CD1c-positive myeloid dendritic cell (primary cell): ENCODE data around the gene CCDC50.

Experiments
- DNase-seq: peaks from one replicate; pipeline ENCODE4 v3.0.0-alpha.2; 2016; ENCODE audit errors: extremely low spot score

CCDC50 gene

GRCh38 chr3:191348098-191348497 is 18.9 kb downstream of the CCDC50 start:
- DNase-seq: no peak

GRCh38 chr3:191350396-191351090 is 21.3 kb downstream of the CCDC50 start:
- DNase-seq: no peak

DNA sequence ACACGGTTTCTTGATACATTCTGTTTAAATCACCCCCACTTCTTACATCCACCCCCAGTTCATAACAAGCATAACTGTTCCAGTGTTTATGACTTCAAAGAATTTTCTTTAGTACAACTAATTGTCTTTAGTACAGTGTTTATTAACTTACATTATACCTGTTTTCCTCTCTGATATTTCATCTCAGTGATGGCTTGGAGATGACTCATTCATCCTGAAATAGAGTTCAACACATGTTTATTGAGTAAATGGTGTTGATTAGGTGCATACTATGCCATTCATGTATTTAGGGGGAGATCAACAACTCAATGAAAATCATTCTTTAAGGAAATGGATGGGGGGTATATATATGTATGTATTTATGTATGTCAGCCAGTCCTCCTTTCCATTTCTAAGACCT is 22.8 kb downstream of the CCDC50 start:
- DNase-seq: no peak

DNA sequence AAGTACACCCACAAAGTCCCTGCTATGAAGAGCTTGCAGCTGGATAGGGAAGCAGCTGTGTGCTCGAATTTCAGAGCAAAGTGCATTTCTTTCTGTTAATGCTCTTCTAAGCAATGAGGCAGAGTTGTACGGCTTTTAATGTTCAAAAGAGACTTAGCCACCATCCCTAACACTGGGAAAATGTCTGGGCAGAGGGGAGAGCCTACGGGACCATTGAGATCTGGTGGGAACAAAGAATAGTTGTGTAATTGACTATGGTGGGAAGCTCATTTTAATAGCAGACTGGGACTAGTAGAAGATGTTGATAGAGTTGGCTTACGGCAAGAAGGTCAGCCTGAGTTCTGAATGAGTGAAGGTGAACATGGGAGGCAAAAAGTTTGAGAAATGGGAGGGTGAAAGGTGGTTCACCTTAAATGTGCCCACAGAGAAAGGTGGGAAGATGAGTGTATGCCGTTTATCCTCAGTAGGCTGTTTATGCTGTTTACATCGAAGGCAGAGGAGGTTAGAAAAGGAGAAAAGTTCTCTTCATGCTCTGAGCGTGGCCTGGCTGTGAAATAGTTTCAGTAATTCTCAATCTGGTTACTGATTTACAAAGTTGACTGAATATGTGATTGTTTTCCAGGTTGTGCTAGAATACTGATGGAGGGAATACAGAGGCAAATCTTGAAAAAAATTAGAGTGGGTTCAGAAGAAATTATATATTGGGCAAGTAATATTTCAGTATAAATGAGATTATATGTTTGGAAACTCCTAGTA is 24.0 kb downstream of the CCDC50 start:
- DNase-seq: no peak

DNA sequence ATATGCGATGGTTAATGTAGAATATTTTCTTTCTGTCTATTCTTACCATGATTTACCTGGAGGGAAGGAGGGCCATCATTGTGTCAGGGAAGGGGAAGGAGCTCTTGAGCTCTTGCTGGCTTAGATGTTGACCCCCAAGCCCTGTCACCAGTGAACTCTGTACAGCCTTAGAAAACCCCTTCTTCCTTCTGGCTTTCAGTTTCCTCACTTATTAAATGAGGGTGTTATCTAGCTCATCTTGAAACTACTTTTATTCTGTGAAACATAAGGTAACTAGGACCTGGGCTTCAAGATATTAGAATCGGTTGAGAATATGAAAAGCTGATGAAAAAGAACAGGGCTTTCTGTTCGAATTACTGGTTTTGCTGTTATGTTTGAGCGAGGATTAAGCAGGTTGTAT is 26.2 kb downstream of the CCDC50 start:
- no peak for DNase-seq

- DNase-seq: no peak
These were observed 27.6 kb downstream of the CCDC50 start for GRCh38 chr3:191356631-191357439.

GRCh38 chr3:191357909-191358308 is 28.7 kb downstream of the CCDC50 start:
- DNase-seq: no peak

- DNase-seq: no peak
These were observed 29.7 kb downstream of the CCDC50 start for GRCh38 chr3:191358929-191359328.

DNA sequence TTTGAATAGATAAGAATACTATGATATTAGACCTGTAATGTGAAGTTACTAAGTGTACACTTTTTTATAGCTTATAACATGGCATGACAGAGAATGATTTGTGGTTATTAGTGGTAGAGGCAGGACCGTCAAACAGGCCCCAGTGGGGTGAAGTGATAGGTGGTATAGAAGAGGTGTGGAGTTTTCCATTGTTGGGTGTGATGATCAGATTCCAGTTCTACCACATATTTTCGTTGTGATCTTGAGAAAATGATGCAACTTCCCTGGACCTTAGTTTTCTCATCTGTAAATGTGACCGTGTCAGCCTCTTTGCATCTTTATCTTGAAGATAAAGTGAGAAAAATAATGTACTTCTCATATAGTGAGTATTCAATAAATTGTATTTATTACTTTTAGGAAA is 31.4 kb downstream of the CCDC50 start:
- DNase-seq: no peak

DNA sequence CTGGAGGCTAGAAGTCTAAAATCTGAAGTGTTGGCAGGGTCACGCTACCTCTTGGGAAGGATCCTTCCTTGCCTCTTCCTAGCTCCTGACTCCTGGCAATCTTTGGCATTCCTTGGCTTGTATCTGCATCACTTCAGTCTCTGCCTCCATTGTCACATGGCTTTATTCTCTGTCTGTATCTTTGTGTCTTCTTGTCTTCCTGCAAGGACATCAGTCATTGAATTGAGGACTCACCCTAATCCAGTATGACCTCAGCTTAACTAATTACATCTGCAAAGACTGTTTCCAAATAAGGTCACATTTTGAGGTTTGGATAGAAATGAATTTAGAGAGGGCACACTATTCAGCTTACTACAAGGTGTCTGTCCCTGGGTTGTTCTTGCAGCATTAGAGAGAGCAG is 32.3 kb downstream of the CCDC50 start:
- no peak for DNase-seq

GRCh38 chr3:191362037-191362436 is 32.8 kb downstream of the CCDC50 start:
- no peak for DNase-seq

GRCh38 chr3:191362524-191363090 is 33.4 kb downstream of the CCDC50 start:
- DNase-seq: no peak

DNA sequence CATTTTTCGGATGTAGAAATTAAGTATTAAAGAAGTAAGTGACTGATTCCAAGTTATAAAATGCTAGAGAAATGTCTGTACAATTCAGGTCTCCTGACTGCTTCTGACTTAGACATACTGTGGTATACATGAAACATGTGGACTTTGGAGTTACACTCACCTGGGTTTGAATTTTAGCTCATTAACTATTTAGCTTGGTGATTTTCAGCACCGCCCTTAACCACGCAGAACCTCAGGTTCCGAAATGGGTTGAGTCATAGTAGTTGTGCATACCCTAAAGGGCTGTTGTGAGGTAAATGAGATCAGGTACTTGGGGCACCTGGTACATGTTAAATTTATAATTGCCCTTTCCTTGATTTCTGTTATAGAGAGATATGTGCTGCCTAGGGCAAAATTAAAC is 34.0 kb downstream of the CCDC50 start:
- no peak for DNase-seq

- no peak for DNase-seq
These were observed 37.5 kb downstream of the CCDC50 start for GRCh38 chr3:191366675-191367074.

GRCh38 chr3:191368755-191369615 is 39.8 kb downstream of the CCDC50 start:
- no peak for DNase-seq

DNA sequence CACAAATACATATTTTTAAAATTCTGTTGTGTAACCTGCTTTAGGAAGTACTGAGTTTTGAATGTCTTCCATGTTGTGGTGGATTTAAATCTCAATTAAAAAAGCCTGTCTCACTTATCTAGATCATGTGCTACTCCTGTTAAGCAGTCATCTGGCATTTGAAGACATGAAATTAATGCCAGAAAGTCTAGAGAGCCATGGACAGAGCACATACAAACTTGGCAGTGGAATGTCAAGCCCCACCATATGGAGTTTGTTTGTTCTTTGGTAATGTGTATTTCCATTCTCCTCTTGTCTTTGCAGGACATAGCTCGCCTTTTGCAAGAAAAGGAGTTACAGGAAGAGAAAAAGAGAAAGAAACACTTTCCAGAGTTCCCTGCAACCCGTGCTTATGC is 40.4 kb downstream of the CCDC50 start:
- no peak for DNase-seq

DNA sequence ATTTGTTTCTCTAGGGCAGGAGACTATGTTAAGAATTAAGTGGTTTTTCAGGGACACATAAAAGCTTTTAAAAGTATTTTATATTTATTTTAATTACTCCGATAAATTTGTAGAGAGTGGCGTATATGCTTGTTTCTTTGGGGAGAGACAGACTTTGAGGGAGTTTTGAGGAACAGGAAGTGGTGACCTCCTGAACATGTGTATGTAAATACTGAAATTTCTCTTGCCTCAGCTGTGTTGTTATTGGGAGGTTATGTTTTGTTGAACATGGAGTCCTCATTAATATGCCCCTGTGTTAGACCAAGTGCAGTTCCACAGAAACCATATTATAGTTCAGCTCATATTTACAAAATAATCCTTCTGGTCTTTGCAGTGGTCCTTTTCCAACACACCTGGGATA is 42.9 kb downstream of the CCDC50 start:
- no peak for DNase-seq

DNA sequence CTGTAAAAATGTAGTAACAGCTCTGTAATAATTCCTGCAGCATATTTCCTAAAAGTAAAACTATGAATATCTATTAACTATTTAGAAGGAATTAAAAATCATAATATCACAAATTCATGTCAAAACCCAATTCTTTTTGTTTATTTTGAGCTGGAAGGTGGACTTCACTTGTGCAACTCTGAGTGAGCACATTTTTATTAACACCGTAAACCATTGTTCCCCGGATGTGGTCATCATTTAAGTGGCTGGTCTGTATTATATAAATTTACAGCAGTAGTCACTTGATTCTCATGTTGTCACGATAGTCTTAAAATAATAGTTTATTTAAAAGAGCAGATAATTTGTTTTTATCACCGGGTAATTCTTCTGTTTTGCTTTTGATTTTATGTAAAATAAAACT is 44.1 kb downstream of the CCDC50 start:
- no peak for DNase-seq

DNA sequence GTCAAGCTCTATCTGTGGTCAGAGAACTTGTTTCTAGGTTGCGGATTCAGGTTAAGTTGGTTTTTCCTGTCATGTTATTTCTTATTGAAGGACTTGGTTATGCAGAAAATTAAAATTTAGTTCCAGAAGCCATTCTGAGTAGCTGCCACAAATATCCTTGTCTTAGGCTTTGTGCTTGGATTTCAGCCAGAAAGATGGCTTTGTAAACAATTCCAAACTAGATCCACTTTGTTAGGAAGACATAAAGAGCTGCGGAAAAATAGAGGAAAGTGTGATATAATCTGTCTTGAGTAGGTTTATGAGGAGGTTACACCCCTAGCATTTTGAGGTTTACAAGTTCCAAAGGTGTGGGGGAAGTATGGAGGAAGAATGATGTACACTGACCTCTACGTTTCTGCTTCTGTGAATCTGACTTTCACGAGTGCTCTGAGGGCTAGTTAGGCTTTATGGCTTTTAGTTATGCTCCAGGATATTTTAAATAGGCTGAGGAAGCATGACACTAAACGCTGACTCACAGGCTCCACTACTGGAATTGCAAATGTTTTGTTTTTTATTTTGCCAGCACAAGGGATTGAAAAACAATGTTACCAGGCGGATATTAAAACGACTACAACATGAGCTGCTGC is 47.4 kb downstream of the CCDC50 start:
- no peak for DNase-seq

- no peak for DNase-seq
These were observed 49.1 kb downstream of the CCDC50 start for GRCh38 chr3:191378142-191378812.
